ENCODE results near the gene NEUROD2.

The NEUROD2 gene

GRCh38 chr17:39605492-39606433, 2.0 kb downstream of the NEUROD2 start:
- no peak for FAIRE-seq
- no peak for TF ChIP-seq TAF1 (IDR thresholded peaks at IDR 0.05; ENCODE audit: borderline replicate concordance, low read depth, low read length)
- no peak for TF ChIP-seq POLR2A (IDR thresholded peaks at IDR 0.05; ENCODE audit: low read depth, low read length)
- no peak for TF ChIP-seq POLR2AphosphoS5 (IDR thresholded peaks at IDR 0.05; ENCODE audit: low read depth, low read length)
- no peak for DNase-seq (ENCODE audit: insufficient read length)

- no peak for FAIRE-seq
Observed at GRCh38 chr17:39604911-39605491, 2.7 kb downstream of the NEUROD2 start.

DNA sequence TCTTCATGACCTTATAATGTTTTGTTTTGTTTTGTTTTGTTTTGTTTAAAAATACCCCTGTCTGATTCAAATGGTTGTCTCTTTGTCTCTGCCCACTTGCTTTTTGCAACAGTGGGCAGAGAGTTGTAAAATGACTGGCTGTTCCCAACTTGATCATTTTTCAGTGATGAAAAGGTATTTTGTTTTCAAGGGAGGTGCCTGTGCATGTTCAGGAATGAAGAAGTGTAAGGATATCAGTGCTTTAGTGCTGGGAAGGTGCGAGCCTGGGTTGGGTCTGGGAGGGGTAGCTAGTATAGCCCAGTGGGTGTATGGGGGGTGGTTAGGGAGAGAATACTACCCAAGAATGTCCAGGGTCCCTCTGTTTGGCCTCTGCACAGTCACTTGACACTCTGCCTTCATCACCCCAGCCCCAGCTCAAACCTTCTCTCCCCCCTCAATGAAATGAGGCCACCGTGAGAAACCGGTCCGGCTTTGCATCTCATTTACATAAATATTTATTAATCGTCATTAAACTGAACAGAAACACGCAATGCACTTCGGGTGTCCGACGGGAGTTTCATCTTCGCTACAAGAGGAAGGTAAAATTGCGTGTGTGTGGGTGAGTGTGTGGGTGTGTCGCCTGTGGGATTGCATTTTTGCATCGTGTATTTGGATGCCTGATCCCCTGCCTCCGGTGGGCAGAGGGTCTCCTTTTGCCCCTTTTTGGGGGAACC, 4.3 kb downstream of the NEUROD2 start:
- FAIRE-seq = no peak

More at GRCh38 chr17:39604911-39605491, 2.7 kb downstream of the NEUROD2 start:
- DNase-seq (ENCODE audit: insufficient read length) = no peak
- TF ChIP-seq TAF1 (IDR thresholded peaks at IDR 0.05; ENCODE audit: borderline replicate concordance, low read depth, low read length) (no peak), POLR2A (IDR thresholded peaks at IDR 0.05; ENCODE audit: low read depth, low read length) (no peak), POLR2AphosphoS5 (IDR thresholded peaks at IDR 0.05; ENCODE audit: low read depth, low read length) (no peak)

DNA sequence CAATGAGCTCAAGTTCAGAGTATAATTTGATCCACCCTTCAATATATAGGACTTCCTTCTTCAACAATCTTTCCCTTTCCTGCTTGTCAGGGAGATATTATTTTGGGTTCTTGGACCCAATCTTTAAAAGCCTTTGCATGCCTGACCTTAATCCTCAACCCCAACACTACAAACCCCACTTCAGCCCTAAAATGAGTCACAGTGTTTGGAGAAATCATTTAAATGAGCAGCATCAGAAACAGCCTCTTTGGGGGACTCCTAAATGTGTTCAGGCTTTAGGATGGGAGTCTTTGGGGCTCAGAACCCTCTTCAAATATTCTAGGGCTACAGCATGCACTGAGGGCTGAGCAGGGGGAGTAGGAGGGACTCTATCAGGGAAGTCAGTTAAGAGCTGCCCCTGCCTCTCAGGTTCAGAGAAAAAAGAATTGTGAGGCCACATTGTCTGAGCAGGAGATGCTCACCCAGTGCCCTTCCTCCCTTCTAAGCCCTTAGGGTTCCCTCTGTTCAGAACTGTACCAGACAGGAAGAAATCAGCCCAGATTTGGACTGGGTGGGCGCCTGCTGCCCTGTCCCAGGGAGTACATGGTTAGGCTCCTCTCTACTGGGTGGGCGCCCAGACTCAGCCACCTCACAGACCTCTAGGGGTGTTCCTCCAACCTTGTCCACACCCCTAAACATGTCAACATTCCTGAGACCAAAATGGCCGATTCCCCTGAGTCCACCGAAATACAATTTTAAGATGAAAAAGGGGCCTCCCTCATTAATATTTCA, 5.0 kb downstream of the NEUROD2 start:
- DNase-seq (ENCODE audit: insufficient read length) = no peak
- no peak for FAIRE-seq

More for the DNA sequence above, 4.3 kb downstream of the NEUROD2 start:
- TF ChIP-seq TAF1 (IDR thresholded peaks at IDR 0.05; ENCODE audit: borderline replicate concordance, low read depth, low read length) (no peak), POLR2A (IDR thresholded peaks at IDR 0.05; ENCODE audit: low read depth, low read length) (no peak), POLR2AphosphoS5 (IDR thresholded peaks at IDR 0.05; ENCODE audit: low read depth, low read length) (no peak)
- no peak for DNase-seq (ENCODE audit: insufficient read length)

DNA sequence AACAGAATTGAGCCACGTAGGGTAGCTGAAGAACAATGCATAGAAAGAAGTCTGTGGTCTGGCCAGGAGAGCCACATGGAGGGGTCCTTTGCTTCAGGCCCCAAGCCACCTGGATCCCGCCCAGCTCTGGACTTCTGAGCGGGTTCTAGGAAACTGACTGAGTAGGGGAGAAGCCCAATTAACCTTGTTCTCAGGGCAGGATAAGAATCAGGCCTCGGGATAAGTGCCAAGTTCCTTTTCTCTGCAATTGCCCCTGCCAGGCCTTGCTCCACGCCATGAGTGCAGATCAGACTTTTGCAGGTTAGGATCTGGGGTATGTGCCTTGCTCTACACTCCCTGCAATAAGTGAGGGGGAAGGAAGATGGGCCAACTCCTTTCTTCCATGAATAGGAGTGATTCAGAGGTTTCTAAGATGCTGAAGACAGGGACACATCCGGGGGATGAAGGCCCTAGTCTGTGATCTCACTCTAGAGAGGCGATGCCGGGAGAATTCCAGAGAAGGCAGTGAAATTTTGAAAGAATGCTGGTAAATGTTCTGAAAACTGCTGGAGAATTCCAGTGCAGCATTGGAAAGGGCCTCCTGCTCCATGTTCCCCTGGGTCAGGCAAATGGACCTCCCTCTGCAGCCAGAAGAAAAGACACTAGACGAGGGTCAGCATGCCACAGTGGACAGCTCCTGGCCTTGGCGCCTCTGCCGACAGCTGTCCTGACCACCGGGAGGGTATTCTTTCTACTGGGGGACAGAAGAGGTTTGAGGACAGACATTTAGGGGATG, 5.8 kb downstream of the NEUROD2 start:
- TF ChIP-seq POLR2A (IDR thresholded peaks at IDR 0.05; ENCODE audit: low read depth, low read length) = no peak
- no peak for TF ChIP-seq POLR2AphosphoS5 (IDR thresholded peaks at IDR 0.05; ENCODE audit: low read depth, low read length)
- no peak for TF ChIP-seq TAF1 (IDR thresholded peaks at IDR 0.05; ENCODE audit: borderline replicate concordance, low read depth, low read length)
- FAIRE-seq (no peak), DNase-seq (ENCODE audit: insufficient read length) (no peak)

More for the DNA sequence above, 5.0 kb downstream of the NEUROD2 start:
- TF ChIP-seq POLR2A (IDR thresholded peaks at IDR 0.05; ENCODE audit: low read depth, low read length) (no peak), TAF1 (IDR thresholded peaks at IDR 0.05; ENCODE audit: borderline replicate concordance, low read depth, low read length) (no peak), POLR2AphosphoS5 (IDR thresholded peaks at IDR 0.05; ENCODE audit: low read depth, low read length) (no peak)

- DNase-seq (ENCODE audit: insufficient read length) = no peak
- FAIRE-seq = no peak
- TF ChIP-seq POLR2AphosphoS5 (IDR thresholded peaks at IDR 0.05; ENCODE audit: low read depth, low read length) (no peak), TAF1 (IDR thresholded peaks at IDR 0.05; ENCODE audit: borderline replicate concordance, low read depth, low read length) (no peak), POLR2A (IDR thresholded peaks at IDR 0.05; ENCODE audit: low read depth, low read length) (no peak)
Observed at GRCh38 chr17:39600997-39601597, 6.6 kb downstream of the NEUROD2 start.

DNA sequence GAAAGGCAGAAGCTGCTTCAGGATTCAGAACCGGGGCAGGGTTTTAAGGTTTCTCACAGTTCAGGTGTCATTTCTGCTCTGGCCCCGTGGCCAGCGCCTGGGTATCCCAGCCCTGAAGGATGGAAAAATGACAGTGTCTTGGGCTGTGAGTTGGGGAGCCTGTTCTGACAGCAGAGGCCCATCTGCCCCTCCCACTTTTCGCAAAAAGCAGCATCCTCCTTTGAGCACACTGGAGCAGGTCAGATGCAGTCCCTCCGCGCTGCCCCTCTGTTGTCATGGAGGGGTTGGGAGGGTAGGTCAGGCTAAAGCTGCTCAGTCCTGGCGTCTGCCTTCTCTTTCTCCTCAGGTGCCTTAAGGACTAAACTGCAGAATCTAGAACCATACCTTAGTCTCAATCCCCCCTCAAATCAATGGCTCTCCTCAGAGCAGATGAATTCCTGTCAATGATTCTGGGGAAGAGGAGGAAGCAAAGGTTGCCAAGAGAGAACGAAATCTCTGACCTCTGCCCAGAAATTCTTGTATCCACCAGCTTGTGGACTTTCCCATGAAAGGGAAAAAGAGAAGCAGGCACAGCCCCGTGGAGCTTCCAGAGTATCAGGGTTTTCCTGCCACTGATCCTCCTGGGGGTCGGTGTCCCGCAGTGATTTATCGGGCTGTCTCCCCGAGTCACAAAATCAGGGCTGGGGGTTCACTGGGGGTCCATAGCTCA, 7.3 kb downstream of the NEUROD2 start:
- no peak for FAIRE-seq

GRCh38 chr17:39599665-39600231, 8.0 kb downstream of the NEUROD2 start:
- TF ChIP-seq POLR2A (IDR thresholded peaks at IDR 0.05; ENCODE audit: low read depth, low read length) (no peak), TAF1 (IDR thresholded peaks at IDR 0.05; ENCODE audit: borderline replicate concordance, low read depth, low read length) (no peak), POLR2AphosphoS5 (IDR thresholded peaks at IDR 0.05; ENCODE audit: low read depth, low read length) (no peak)
- DNase-seq (ENCODE audit: insufficient read length) = no peak
- no peak for FAIRE-seq

More for the DNA sequence above, 7.3 kb downstream of the NEUROD2 start:
- DNase-seq (ENCODE audit: insufficient read length) = no peak
- TF ChIP-seq POLR2A (IDR thresholded peaks at IDR 0.05; ENCODE audit: low read depth, low read length) = no peak
- TF ChIP-seq POLR2AphosphoS5 (IDR thresholded peaks at IDR 0.05; ENCODE audit: low read depth, low read length) = no peak
- TF ChIP-seq TAF1 (IDR thresholded peaks at IDR 0.05; ENCODE audit: borderline replicate concordance, low read depth, low read length) = no peak

All from GM12892 (cell line).